ENCODE results near the gene CDC42BPB. TPM values are rescaled to one million over a fixed set of nuclear protein-coding genes. Genes with fewer than 3 reads are reported as not detected.

The CDC42BPB gene
- polyA plus RNA-seq, 1 donor (not counting 4 experiments of a cell fraction or from before 2014, with no cell fraction given): 41.3 TPM

DNA sequence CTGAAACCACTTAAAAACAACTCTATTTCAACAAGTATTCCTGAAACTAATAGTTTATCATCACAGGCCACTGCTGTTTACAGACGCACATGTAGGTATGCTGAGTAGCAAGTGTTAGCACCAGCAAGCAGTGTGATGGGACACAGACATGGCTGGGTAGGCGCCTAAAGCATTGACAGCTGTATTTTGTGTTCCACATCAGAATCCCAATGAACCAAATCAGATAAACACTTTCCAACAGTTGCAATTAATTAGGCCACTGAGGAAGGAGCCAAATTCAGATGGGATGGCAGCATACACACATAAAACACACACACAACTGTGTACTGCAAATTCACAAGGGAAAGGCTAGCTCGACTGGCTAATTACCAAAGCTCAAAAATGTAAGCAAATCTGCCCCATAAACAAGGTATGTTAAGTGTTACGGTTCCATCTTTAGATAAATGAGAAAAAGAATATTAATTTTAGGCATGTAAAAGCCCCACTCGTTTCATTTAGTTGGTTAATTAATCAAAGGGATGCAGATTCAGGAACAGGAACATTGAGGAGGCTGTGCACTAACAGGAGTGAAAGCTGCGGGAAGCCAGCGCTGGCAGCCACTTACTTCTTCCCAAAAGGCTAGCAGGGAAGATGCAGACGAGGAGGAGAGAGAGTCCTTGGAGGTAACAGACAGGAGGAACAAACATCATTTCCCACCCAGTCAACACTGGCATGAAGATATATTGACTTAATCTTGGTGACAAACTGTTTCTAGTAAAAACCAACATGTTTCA, 101.5 kb downstream of the CDC42BPB start:
- dilution Hi-C loops (cut with MboI; ENCODE audit: extremely low pct_ligation_motif_present, low sequenced_read_pairs): no loop called here
- H3K9me1 ChIP-seq (ENCODE audit: control insufficient read depth, extremely low read depth, insufficient read depth, low read length): no peaks in the 10 kb centered on the region
- no peak overlapping the region for H3K27ac ChIP-seq (ENCODE audit: control insufficient read depth, insufficient read depth, low read length)
- H3K36me3 ChIP-seq (ENCODE audit: control insufficient read depth in 2 of 2, extremely low read depth in 1 of 2, insufficient read depth in 2 of 2, low read length in 2 of 2): peaks cover 36 to 46% of the 10 kb centered on the region in 2 experiments
- TF ChIP-seq CTCF (optimal IDR thresholded peaks at IDR 0.05 in 1 of 3, IDR thresholded peaks at IDR 0.05 in 1 of 3, conservative IDR thresholded peaks at IDR 0.05 in 1 of 3; ENCODE audit: extremely low read depth in 1 of 3, insufficient read depth in 2 of 3, low read length in 3 of 3) (no peak), EZH2 (IDR thresholded peaks at IDR 0.05; ENCODE audit: low read length) (no peak)
- no peak overlapping the region for H3K4me2 ChIP-seq (ENCODE audit: control insufficient read depth, extremely low read depth, insufficient read depth, low read depth, low read length)
- FAIRE-seq (no peak), DNase-seq (ENCODE audit: low read depth, low spot score) (no peak)
- no peaks in the 10 kb centered on the region for H3K9me3 ChIP-seq (ENCODE audit: control insufficient read depth, low read depth, low read length)
- H3K79me2 ChIP-seq (ENCODE audit: control insufficient read depth, insufficient read depth, low read length): no peaks in the 10 kb centered on the region
- H3K9ac ChIP-seq (ENCODE audit: control insufficient read depth, extremely low read depth, insufficient read depth, low read length): no peak overlapping the region
- no peaks in the 10 kb centered on the region for H3K4me1 ChIP-seq (ENCODE audit: control insufficient read depth, extremely low read depth, insufficient read depth, low read length)
- no peak overlapping the region for H3K4me3 ChIP-seq (ENCODE audit: control insufficient read depth in 2 of 3, extremely low read depth in 1 of 3, insufficient read depth in 2 of 3, low read depth in 1 of 3, low read length in 3 of 3)
- H3K27me3 ChIP-seq (ENCODE audit: control insufficient read depth, extremely low read depth, insufficient read depth, low read length): no peaks in the 10 kb centered on the region
- H2AFZ ChIP-seq (ENCODE audit: control insufficient read depth, low read length): no peak overlapping the region
- no peaks in the 10 kb centered on the region for H4K20me1 ChIP-seq (ENCODE audit: control insufficient read depth, extremely low read depth, insufficient read depth, low read length)

DNA sequence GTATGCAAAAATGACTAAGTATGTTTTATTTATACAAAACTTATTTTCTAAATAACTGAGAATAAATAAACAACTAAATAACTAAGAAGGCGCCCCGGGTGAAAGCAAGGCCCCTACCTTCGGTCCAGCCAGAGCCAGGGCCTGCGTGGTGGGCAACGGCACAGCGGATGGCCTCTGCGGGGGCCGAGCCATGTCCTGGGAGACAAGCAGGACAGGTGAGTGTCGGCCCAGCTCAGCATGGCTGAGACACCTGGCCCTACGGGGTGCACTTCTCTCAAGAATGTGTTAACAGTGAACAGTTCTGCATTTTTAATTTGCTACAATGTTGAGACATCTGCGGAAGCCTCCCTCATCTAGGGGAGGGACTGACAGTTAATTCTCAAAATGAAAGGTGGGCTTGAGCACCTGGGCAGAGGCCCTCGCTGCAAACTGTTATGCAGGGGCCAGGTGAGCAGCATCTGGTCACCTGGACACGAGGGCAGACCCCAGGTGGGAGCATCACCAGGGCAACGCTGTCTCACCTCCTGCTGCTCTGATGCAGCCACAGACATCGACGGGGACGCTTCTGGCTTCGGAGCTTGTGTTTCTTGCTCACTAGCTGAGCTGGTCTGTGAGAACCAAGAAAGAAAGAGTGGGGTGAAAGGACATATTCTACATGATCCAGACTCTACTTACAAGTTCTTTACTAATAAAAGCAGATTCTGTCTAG, 103.1 kb downstream of the CDC42BPB start:
- Histone ChIP-seq H3K4me3 (ENCODE audit: control insufficient read depth in 2 of 3, extremely low read depth in 1 of 3, insufficient read depth in 2 of 3, low read depth in 1 of 3, low read length in 3 of 3) (no peak overlapping the region), H3K9me3 (ENCODE audit: control insufficient read depth, low read depth, low read length) (no peaks in the 10 kb centered on the region), H3K27me3 (ENCODE audit: control insufficient read depth, extremely low read depth, insufficient read depth, low read length) (no peaks in the 10 kb centered on the region), H3K79me2 (ENCODE audit: control insufficient read depth, insufficient read depth, low read length) (no peaks in the 10 kb centered on the region), H3K36me3 (ENCODE audit: control insufficient read depth in 2 of 2, extremely low read depth in 1 of 2, insufficient read depth in 2 of 2, low read length in 2 of 2) (peaks cover 36 to 46% of the 10 kb centered on the region in 2 experiments), H4K20me1 (ENCODE audit: control insufficient read depth, extremely low read depth, insufficient read depth, low read length) (no peaks in the 10 kb centered on the region), H3K9me1 (ENCODE audit: control insufficient read depth, extremely low read depth, insufficient read depth, low read length) (no peaks in the 10 kb centered on the region), H2AFZ (ENCODE audit: control insufficient read depth, low read length) (no peak overlapping the region), H3K4me1 (ENCODE audit: control insufficient read depth, extremely low read depth, insufficient read depth, low read length) (no peaks in the 10 kb centered on the region), H3K4me2 (ENCODE audit: control insufficient read depth, extremely low read depth, insufficient read depth, low read depth, low read length) (no peak overlapping the region), H3K27ac (ENCODE audit: control insufficient read depth, insufficient read depth, low read length) (no peak overlapping the region), H3K9ac (ENCODE audit: control insufficient read depth, extremely low read depth, insufficient read depth, low read length) (no peak overlapping the region)
- TF ChIP-seq EZH2 (IDR thresholded peaks at IDR 0.05; ENCODE audit: low read length) (no peak), CTCF (optimal IDR thresholded peaks at IDR 0.05 in 1 of 3, IDR thresholded peaks at IDR 0.05 in 1 of 3, conservative IDR thresholded peaks at IDR 0.05 in 1 of 3; ENCODE audit: extremely low read depth in 1 of 3, insufficient read depth in 2 of 3, low read length in 3 of 3) (no peak)
- FAIRE-seq: no peak
- dilution Hi-C loops (cut with MboI; ENCODE audit: extremely low pct_ligation_motif_present, low sequenced_read_pairs): no loop called here
- no peak for DNase-seq (ENCODE audit: low read depth, low spot score)
